Panc1 (cell line): ENCODE measurements around the gene CD96.
A peak's percentile ranks its signal among the peaks of the same experiment; 100 is the strongest.

ENCODE experiments used
- CTCF ChIP-seq: fragments of 450-650 bp; IDR thresholded peaks from 2 replicates; pipeline ENCODE4 v1.5.1; 2017; ENCODE audit warnings: mild to moderate bottlenecking
- POLR2AphosphoS5 ChIP-seq: IDR thresholded peaks from 2 replicates; pipeline ENCODE4 v1.6.1; 2012; ENCODE audit warnings: mild to moderate bottlenecking, low read depth, low read length, moderate library complexity
- REST ChIP-seq, 2 experiments: IDR thresholded peaks; 2 replicates each; pipeline ENCODE4 v1.6.1; 2011 to 2012; ENCODE audit warnings: low read depth in 2 of 2, control low read depth in 1 of 2, low read length in 1 of 2, mild to moderate bottlenecking in 1 of 2, moderate library complexity in 1 of 2; ENCODE audit not compliant: insufficient read depth in 1 of 2
- TCF7L2 ChIP-seq: IDR thresholded peaks from 2 replicates; pipeline ENCODE4 v1.6.1; 2011; ENCODE audit warnings: mild to moderate bottlenecking, low read depth, low read length, inconsistent platforms

DNA sequence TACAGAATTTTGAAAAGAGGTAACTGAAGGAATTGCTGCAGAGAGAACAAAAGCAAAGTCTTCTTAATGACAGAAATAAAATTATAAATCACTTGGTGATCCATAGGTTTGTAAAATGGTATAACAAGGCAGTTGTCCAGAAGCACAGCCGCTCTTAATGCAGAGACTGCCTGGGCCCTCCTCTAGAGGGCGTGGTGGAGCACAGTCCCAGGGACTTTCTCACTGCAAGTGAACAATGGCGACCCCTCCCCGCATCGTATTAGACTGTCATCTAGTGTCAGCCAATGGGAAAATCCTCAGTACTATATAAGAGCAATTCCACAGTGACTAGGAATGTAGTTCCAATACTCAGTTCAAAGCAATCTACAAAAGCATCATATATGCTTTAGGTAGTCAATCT, 79.5 kb downstream of the CD96 start:
- TF ChIP-seq CTCF (peak; percentile 38), POLR2AphosphoS5 (no peak), TCF7L2 (no peak), REST (IDR thresholded peaks at IDR 0.05; ENCODE audit: insufficient read depth in 1 of 2, low read depth in 2 of 2, low read length in 1 of 2) (no peak)
